Liver (tissue), 9 donors: ENCODE results near the gene NLGN1. TPM values are rescaled to one million over a fixed set of nuclear protein-coding genes. Genes with fewer than 3 reads are reported as not detected.

Experiments
- DNase-seq: peaks from one replicate; pipeline ENCODE4 v3.0.0-alpha.2; 2017; ENCODE audit warnings: low spot score
- H3K27ac ChIP-seq, 2 donors: one replicate each; pipeline ENCODE4 v1.7.0; 2013; ENCODE audit warnings: inconsistent platforms in 2 of 2, low read length in 2 of 2, control low read depth in 1 of 2, low read depth in 1 of 2, mild to moderate bottlenecking in 1 of 2
- H3K27me3 ChIP-seq, 4 donors: one replicate each; pipeline versions ENCODE4 v1.6.1 to v1.7.0; 2013; ENCODE audit warnings: low read length in 3 of 4, inconsistent platforms in 1 of 4, mild to moderate bottlenecking in 1 of 4, moderate library complexity in 1 of 4; ENCODE audit not compliant: control insufficient read depth in 4 of 4, insufficient read depth in 4 of 4
- H3K36me3 ChIP-seq, 4 donors: one replicate each; pipeline versions ENCODE4 v1.6.1 to v1.7.0; 2013; ENCODE audit warnings: low read length in 3 of 4, mild to moderate bottlenecking in 3 of 4, low read depth in 1 of 4, moderate library complexity in 1 of 4; ENCODE audit not compliant: control insufficient read depth in 4 of 4, insufficient read depth in 3 of 4
- H3K4me1 ChIP-seq, 4 donors: one replicate each; pipeline versions ENCODE4 v1.6.1 to v1.7.0; 2013; ENCODE audit warnings: low read length in 3 of 4, mild to moderate bottlenecking in 3 of 4, moderate library complexity in 1 of 4; ENCODE audit not compliant: control insufficient read depth in 4 of 4, insufficient read depth in 4 of 4
- H3K4me3 ChIP-seq, 3 donors: one replicate each; pipeline versions ENCODE4 v1.6.1 to v1.7.0; 2013; ENCODE audit warnings: low read length in 3 of 3, control low read depth in 1 of 3, low read depth in 1 of 3, mild to moderate bottlenecking in 1 of 3
- H3K9ac ChIP-seq, 2 donors: one replicate each; pipeline ENCODE4 v1.7.0; 2013; ENCODE audit warnings: low read length in 2 of 2, mild to moderate bottlenecking in 2 of 2, moderate library complexity in 2 of 2, control low read depth in 1 of 2, low read depth in 1 of 2
- H3K9me3 ChIP-seq, 4 donors: one replicate each; pipeline versions ENCODE4 v1.6.1 to v1.7.0; 2013; ENCODE audit warnings: low read length in 3 of 4; ENCODE audit not compliant: control insufficient read depth in 4 of 4
- EGR1 ChIP-seq, 2 donors: IDR thresholded peaks; 2 replicates each; pipeline ENCODE4 v1.6.1; 2016 to 2018; ENCODE audit warnings: antibody characterized with exemption in 2 of 2, low read depth in 2 of 2
- FOXA1 ChIP-seq: IDR thresholded peaks from 2 replicates; pipeline ENCODE4 v1.6.1; 2016; ENCODE audit warnings: antibody characterized with exemption
- GABPA ChIP-seq, 2 donors: IDR thresholded peaks in 1 of 2; conservative IDR thresholded peaks in 1 of 2; 2 replicates each; pipeline ENCODE4 v1.6.1; 2016; ENCODE audit warnings: antibody characterized with exemption in 2 of 2, mild to moderate bottlenecking in 1 of 2, moderate library complexity in 1 of 2
- JUND ChIP-seq, 2 donors: IDR thresholded peaks; 2 replicates each; pipeline ENCODE4 v1.6.1; 2016; ENCODE audit warnings: antibody characterized with exemption in 2 of 2
- NR2F2 ChIP-seq: IDR thresholded peaks from 2 replicates; pipeline ENCODE4 v1.6.1; 2016; ENCODE audit warnings: antibody characterized with exemption
- RAD21 ChIP-seq, 2 donors: IDR thresholded peaks; 2 replicates each; pipeline ENCODE4 v1.6.1; 2016; ENCODE audit warnings: antibody characterized with exemption in 2 of 2, mild to moderate bottlenecking in 2 of 2
- RXRA ChIP-seq, 2 donors: IDR thresholded peaks; 2 replicates each; pipeline ENCODE4 v1.6.1; 2017 to 2018; ENCODE audit warnings: antibody characterized with exemption in 2 of 2, mild to moderate bottlenecking in 1 of 2
- SP1 ChIP-seq: IDR thresholded peaks from 2 replicates; pipeline ENCODE4 v1.6.1; 2018; ENCODE audit warnings: antibody characterized with exemption, mild to moderate bottlenecking
- TAF1 ChIP-seq: conservative IDR thresholded peaks from 2 replicates; pipeline ENCODE4 v1.6.1; 2016; ENCODE audit warnings: antibody characterized with exemption, mild to moderate bottlenecking
- YY1 ChIP-seq: IDR thresholded peaks from 2 replicates; pipeline ENCODE4 v1.6.1; 2016; ENCODE audit warnings: antibody characterized with exemption, mild to moderate bottlenecking
- WGBS: extraction: QIAGEN DNeasy Blood & Tissue Kit; methylation state at CpG from one replicate; pipeline ENCODE4 v1.1.7; 2013; 5-methylcytosine and 5-hydroxymethylcytosine counted together
- polyA plus RNA-seq, 2 donors: library from polyadenylated mRNA; stranded (reverse) in 1 of 2; unstranded in 1 of 2; fragments of 200-250 nt in 1 of 2; fragments of >200 nt in 1 of 2; fragmentation: Nextera tagmentation in 1 of 2; extraction: Ambion mirVana in 1 of 2; gene quantifications; one replicate each; pipeline versions ENCODE4 v1.2.1 to v1.2.3, GENCODE V29; 2013 to 2015
- total RNA-seq, 2 donors: library from RNA; depleted of rRNA; stranded (reverse); fragments of >200 nt; gene quantifications; one replicate each; pipeline ENCODE4 v1.2.3, GENCODE V29; 2014
- TF ChIP-seq, protein P1 (sequence below): fragments of 150-350 bp; IDR thresholded peaks from 2 replicates; pipeline ENCODE4 v1.5.1; 2017; ENCODE audit warnings: improper control_type of control experiment, low read depth, low read length; ENCODE audit not compliant: missing input control
- TF ChIP-seq, protein P2 (sequence below): IDR thresholded peaks from 2 replicates; pipeline ENCODE4 v1.6.1; 2016; ENCODE audit warnings: antibody characterized with exemption
- donor health status: healthy.
- donor health status: healthy.
- donor health status: healthy.
- donor health status: healthy.
- donor health status: healthy.

Gene NLGN1
- total and polyA plus RNA-seq, 4 donors: 0.02 to 0.67 (median 0.37) TPM; not detected in 1

DNA sequence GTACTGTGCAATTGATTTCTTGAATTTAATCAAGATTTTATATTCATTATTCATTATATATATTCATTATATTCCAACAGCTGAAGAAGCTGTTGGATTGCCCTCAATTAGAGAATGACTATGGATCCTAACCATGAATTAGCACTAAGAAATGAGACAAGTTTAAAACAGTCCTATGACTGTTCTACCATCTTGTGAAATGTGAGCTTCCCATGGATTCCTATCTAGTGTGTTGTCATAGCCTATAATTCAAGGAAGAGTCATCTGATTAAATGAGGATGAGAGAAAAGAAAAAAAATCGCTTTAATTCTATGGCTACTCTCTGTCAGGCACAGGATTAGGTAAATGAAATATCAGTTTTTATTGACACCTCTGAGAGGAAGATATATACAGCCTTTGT, 765.0 kb downstream of the NLGN1 start:
- Histone ChIP-seq H3K27ac (no peak overlapping the region), H3K36me3 (no peaks in the 10 kb centered on the region), H3K9me3 (peaks cover 0 to 6% (median 4%) of the 10 kb centered on the region in 4 donors), H3K4me1 (no peaks in the 10 kb centered on the region), H3K9ac (no peak overlapping the region), H3K27me3 (no peaks in the 10 kb centered on the region), H3K4me3 (no peak overlapping the region)
- TF ChIP-seq EGR1 (IDR thresholded peaks at IDR 0.05; ENCODE audit: low read depth in 2 of 2) (no peak), RAD21 (IDR thresholded peaks at IDR 0.05) (no peak), TAF1 (no peak), FOXA1 (no peak), NR2F2 (no peak)
- TF ChIP-seq, protein P1, sequence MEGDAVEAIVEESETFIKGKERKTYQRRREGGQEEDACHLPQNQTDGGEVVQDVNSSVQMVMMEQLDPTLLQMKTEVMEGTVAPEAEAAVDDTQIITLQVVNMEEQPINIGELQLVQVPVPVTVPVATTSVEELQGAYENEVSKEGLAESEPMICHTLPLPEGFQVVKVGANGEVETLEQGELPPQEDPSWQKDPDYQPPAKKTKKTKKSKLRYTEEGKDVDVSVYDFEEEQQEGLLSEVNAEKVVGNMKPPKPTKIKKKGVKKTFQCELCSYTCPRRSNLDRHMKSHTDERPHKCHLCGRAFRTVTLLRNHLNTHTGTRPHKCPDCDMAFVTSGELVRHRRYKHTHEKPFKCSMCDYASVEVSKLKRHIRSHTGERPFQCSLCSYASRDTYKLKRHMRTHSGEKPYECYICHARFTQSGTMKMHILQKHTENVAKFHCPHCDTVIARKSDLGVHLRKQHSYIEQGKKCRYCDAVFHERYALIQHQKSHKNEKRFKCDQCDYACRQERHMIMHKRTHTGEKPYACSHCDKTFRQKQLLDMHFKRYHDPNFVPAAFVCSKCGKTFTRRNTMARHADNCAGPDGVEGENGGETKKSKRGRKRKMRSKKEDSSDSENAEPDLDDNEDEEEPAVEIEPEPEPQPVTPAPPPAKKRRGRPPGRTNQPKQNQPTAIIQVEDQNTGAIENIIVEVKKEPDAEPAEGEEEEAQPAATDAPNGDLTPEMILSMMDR: no peak
- no peak for DNase-seq
- 83% methylated on average over 1 of the region's 1 CpG for WGBS

DNA sequence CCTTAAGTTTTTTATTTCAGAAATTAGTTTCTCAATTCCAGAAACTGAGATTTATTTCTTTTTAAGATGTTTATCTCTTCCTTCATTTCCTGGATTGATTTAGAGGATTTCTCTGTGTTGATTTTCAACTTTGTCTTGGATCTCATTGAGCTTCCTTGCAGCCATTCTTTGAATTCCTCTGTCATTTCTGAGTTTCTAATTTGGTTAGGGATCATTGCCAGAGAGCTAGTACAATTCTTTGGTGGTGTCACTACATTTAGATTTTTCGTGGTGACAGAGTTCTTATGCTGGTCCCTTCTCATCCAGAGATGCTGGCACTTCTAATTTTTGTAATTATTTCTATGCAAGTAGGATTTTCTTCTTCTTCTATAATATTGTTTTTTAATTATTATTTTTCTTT, 770.5 kb downstream of the NLGN1 start:
- no peak overlapping the region for H3K27ac ChIP-seq
- no peaks in the 10 kb centered on the region for H3K36me3 ChIP-seq
- no peak overlapping the region for H3K9ac ChIP-seq
- TF ChIP-seq FOXA1: no peak
- TF ChIP-seq, protein P1: no peak
- TF ChIP-seq, protein P2, sequence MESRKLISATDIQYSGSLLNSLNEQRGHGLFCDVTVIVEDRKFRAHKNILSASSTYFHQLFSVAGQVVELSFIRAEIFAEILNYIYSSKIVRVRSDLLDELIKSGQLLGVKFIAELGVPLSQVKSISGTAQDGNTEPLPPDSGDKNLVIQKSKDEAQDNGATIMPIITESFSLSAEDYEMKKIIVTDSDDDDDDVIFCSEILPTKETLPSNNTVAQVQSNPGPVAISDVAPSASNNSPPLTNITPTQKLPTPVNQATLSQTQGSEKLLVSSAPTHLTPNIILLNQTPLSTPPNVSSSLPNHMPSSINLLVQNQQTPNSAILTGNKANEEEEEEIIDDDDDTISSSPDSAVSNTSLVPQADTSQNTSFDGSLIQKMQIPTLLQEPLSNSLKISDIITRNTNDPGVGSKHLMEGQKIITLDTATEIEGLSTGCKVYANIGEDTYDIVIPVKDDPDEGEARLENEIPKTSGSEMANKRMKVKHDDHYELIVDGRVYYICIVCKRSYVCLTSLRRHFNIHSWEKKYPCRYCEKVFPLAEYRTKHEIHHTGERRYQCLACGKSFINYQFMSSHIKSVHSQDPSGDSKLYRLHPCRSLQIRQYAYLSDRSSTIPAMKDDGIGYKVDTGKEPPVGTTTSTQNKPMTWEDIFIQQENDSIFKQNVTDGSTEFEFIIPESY: no peak
- TF ChIP-seq EGR1 (IDR thresholded peaks at IDR 0.05; ENCODE audit: low read depth in 2 of 2): no peak
- no peak for TF ChIP-seq RXRA (IDR thresholded peaks at IDR 0.05)
- TF ChIP-seq TAF1: no peak
- TF ChIP-seq RAD21 (IDR thresholded peaks at IDR 0.05): no peak
- no peak for TF ChIP-seq GABPA (IDR thresholded peaks at IDR 0.05 in 1 of 2, conservative IDR thresholded peaks at IDR 0.05 in 1 of 2)
- no peak for TF ChIP-seq SP1
- TF ChIP-seq YY1: no peak
- no peak for TF ChIP-seq JUND (IDR thresholded peaks at IDR 0.05)
- WGBS: 46% methylated on average over 1 of the region's 1 CpG
- no peak for DNase-seq
- H3K27me3 ChIP-seq: no peaks in the 10 kb centered on the region
- H3K4me1 ChIP-seq: no peaks in the 10 kb centered on the region
- H3K4me3 ChIP-seq: no peak overlapping the region
- peaks cover 0 to 6% (median 4%) of the 10 kb centered on the region in 4 donors for H3K9me3 ChIP-seq
